Urinary bladder (tissue), 4 donors: ENCODE data around the gene TRUB1. TPM values are rescaled to one million over a fixed set of nuclear protein-coding genes. Genes with fewer than 3 reads are reported as not detected.

Experiments used
- DNase-seq: peaks from one replicate; pipeline ENCODE4 v3.0.0-alpha.2; 2015; ENCODE audit errors: extremely low spot score
- H3K27ac ChIP-seq: one replicate; pipeline ENCODE4 v1.5.1; 2013; ENCODE audit warnings: low read depth, mild to moderate bottlenecking, moderate library complexity
- H3K36me3 ChIP-seq: one replicate; pipeline ENCODE4 v1.6.1; 2013; ENCODE audit warnings: mild to moderate bottlenecking, moderate library complexity; ENCODE audit not compliant: insufficient read depth
- H3K4me1 ChIP-seq: one replicate; pipeline ENCODE4 v1.6.1; 2013; ENCODE audit warnings: mild to moderate bottlenecking, moderate library complexity; ENCODE audit not compliant: insufficient read depth
- H3K4me3 ChIP-seq: one replicate; pipeline ENCODE4 v1.5.1; 2013; ENCODE audit warnings: low read depth, low read length
- WGBS: extraction: QIAGEN DNeasy Blood & Tissue Kit; methylation state at CpG from one replicate; pipeline ENCODE4 v1.1.7; 2013; 5-methylcytosine and 5-hydroxymethylcytosine counted together
- polyA plus RNA-seq: library from polyadenylated mRNA; stranded (reverse); fragments of 200-250 nt; gene quantifications from one replicate; pipeline ENCODE4 v1.2.3, GENCODE V29; 2013
- total RNA-seq: library from RNA; depleted of rRNA; stranded (reverse); fragments of >200 nt; gene quantifications from one replicate; pipeline ENCODE4 v1.2.3, GENCODE V29; 2014
- donor health status: healthy with polysubstance abuse.
- donor health status: healthy.

Gene TRUB1
- total and polyA plus RNA-seq, 2 donors: 10.4 to 39.0 TPM

- 80% methylated on average over 3 of the region's 3 CpGs for WGBS
Observed at GRCh38 chr10:114914560-114914959, 23.4 kb upstream of the TRUB1 start.

GRCh38 chr10:114915294-114915693, 22.7 kb upstream of the TRUB1 start:
- 49% methylated on average over 2 of the region's 2 CpGs for WGBS
- Histone ChIP-seq H3K4me3 (no peak overlapping the region), H3K4me1 (no peaks in the 10 kb centered on the region), H3K36me3 (no peaks in the 10 kb centered on the region), H3K27ac (no peak overlapping the region)
- no peak for DNase-seq

More at GRCh38 chr10:114914560-114914959, 23.4 kb upstream of the TRUB1 start:
- DNase-seq: no peak
- no peaks in the 10 kb centered on the region for H3K4me1 ChIP-seq
- no peak overlapping the region for H3K4me3 ChIP-seq
- no peaks in the 10 kb centered on the region for H3K36me3 ChIP-seq
- H3K27ac ChIP-seq: no peak overlapping the region

GRCh38 chr10:114916653-114917052, 21.3 kb upstream of the TRUB1 start:
- no peaks in the 10 kb centered on the region for H3K36me3 ChIP-seq
- H3K27ac ChIP-seq: no peak overlapping the region
- H3K4me1 ChIP-seq: no peaks in the 10 kb centered on the region
- no peak for DNase-seq
- 92% methylated on average over 10 of the region's 10 CpGs for WGBS
- no peak overlapping the region for H3K4me3 ChIP-seq

- H3K36me3 ChIP-seq: no peaks in the 10 kb centered on the region
- H3K4me1 ChIP-seq: no peaks in the 10 kb centered on the region
- DNase-seq: no peak
- H3K4me3 ChIP-seq: no peak overlapping the region
- H3K27ac ChIP-seq: no peak overlapping the region
- 93% methylated on average over 1 of the region's 1 CpG for WGBS
Observed at GRCh38 chr10:114917459-114917858, 20.5 kb upstream of the TRUB1 start.

- no peaks in the 10 kb centered on the region for H3K36me3 ChIP-seq
- no peak for DNase-seq
- WGBS: 73% methylated on average over 3 of the region's 3 CpGs
- no peaks in the 10 kb centered on the region for H3K4me1 ChIP-seq
- H3K4me3 ChIP-seq: no peak overlapping the region
- no peak overlapping the region for H3K27ac ChIP-seq
Observed at GRCh38 chr10:114917927-114918672, 19.9 kb upstream of the TRUB1 start.

GRCh38 chr10:114920459-114920858, 17.5 kb upstream of the TRUB1 start:
- H3K27ac ChIP-seq: no peak overlapping the region
- no peaks in the 10 kb centered on the region for H3K36me3 ChIP-seq
- H3K4me3 ChIP-seq: no peak overlapping the region
- DNase-seq: no peak
- no peaks in the 10 kb centered on the region for H3K4me1 ChIP-seq
- WGBS: 92% methylated on average over 1 of the region's 1 CpG

GRCh38 chr10:114922003-114922402, 16.0 kb upstream of the TRUB1 start:
- Histone ChIP-seq H3K27ac (no peak overlapping the region), H3K36me3 (no peaks in the 10 kb centered on the region), H3K4me3 (no peak overlapping the region), H3K4me1 (no peaks in the 10 kb centered on the region)
- WGBS: 62% methylated on average over 4 of the region's 4 CpGs
- no peak for DNase-seq

- 87% methylated on average over 2 of the region's 2 CpGs for WGBS
- DNase-seq: no peak
- H3K4me1 ChIP-seq: no peaks in the 10 kb centered on the region
- no peak overlapping the region for H3K27ac ChIP-seq
- H3K4me3 ChIP-seq: no peak overlapping the region
- no peaks in the 10 kb centered on the region for H3K36me3 ChIP-seq
Observed at GRCh38 chr10:114923551-114923950, 14.4 kb upstream of the TRUB1 start.

- H3K4me3 ChIP-seq: no peak overlapping the region
- H3K27ac ChIP-seq: no peak overlapping the region
- WGBS: 54% methylated on average over 3 of the region's 3 CpGs
- DNase-seq: no peak
- no peaks in the 10 kb centered on the region for H3K36me3 ChIP-seq
- no peaks in the 10 kb centered on the region for H3K4me1 ChIP-seq
Observed at GRCh38 chr10:114925587-114926586, 12.1 kb upstream of the TRUB1 start.

GRCh38 chr10:114928818-114929217, 9.2 kb upstream of the TRUB1 start:
- H3K36me3 ChIP-seq: no peaks in the 10 kb centered on the region
- no peaks in the 10 kb centered on the region for H3K4me1 ChIP-seq
- DNase-seq: no peak
- WGBS: 47% methylated on average over 2 of the region's 2 CpGs
- H3K4me3 ChIP-seq: no peak overlapping the region
- H3K27ac ChIP-seq: no peak overlapping the region

GRCh38 chr10:114930320-114930719, 7.7 kb upstream of the TRUB1 start:
- 57% methylated on average over 4 of the region's 4 CpGs for WGBS
- Histone ChIP-seq H3K4me1 (no peaks in the 10 kb centered on the region), H3K36me3 (no peaks in the 10 kb centered on the region), H3K4me3 (no peak overlapping the region), H3K27ac (no peak overlapping the region)
- no peak for DNase-seq

- H3K4me1 ChIP-seq: no peaks in the 10 kb centered on the region
- no peak overlapping the region for H3K4me3 ChIP-seq
- DNase-seq: no peak
- no peak overlapping the region for H3K27ac ChIP-seq
- WGBS: 67% methylated on average over 2 of the region's 2 CpGs
- H3K36me3 ChIP-seq: no peaks in the 10 kb centered on the region
Observed at GRCh38 chr10:114931072-114931679, 6.8 kb upstream of the TRUB1 start.

GRCh38 chr10:114932225-114932624, 5.8 kb upstream of the TRUB1 start:
- no peak overlapping the region for H3K4me3 ChIP-seq
- DNase-seq: no peak
- H3K36me3 ChIP-seq: no peaks in the 10 kb centered on the region
- H3K4me1 ChIP-seq: no peaks in the 10 kb centered on the region
- no peak overlapping the region for H3K27ac ChIP-seq
